WI38 (cell line): ENCODE data around the gene ABCD3.

Source experiments
- H3K4me3 ChIP-seq: 2 replicates; pipeline ENCODE4 v1.5.1; 2011; ENCODE audit warnings: low read depth, mild to moderate bottlenecking, control low read depth, low read length
- TF ChIP-seq, protein P1 (sequence below): IDR thresholded peaks from 2 replicates; pipeline ENCODE4 v1.5.1; 2012; ENCODE audit warnings: low read depth, mild to moderate bottlenecking, control low read depth, low read length

Gene ABCD3

DNA sequence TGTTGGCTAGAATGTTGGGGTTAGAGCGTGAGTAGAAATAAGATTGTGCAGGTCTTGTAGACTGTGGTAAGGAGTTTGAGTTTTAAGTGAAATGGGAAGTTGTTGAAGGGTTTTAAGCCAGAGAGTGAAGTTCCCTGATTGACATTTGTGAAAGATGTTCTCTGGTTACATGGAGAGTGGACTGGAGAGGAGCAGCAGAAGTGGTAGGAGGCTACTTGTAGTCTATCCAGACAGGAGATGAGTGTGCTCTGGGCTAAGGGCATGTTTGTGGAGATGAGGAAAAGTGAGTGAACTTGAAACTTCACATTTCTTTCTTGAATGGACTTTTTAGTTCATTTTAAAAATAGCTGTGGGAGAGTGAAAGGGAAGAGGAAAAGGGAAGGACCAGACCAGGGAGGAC lies 86.4 kb downstream of the ABCD3 start:
- TF ChIP-seq, protein P1, sequence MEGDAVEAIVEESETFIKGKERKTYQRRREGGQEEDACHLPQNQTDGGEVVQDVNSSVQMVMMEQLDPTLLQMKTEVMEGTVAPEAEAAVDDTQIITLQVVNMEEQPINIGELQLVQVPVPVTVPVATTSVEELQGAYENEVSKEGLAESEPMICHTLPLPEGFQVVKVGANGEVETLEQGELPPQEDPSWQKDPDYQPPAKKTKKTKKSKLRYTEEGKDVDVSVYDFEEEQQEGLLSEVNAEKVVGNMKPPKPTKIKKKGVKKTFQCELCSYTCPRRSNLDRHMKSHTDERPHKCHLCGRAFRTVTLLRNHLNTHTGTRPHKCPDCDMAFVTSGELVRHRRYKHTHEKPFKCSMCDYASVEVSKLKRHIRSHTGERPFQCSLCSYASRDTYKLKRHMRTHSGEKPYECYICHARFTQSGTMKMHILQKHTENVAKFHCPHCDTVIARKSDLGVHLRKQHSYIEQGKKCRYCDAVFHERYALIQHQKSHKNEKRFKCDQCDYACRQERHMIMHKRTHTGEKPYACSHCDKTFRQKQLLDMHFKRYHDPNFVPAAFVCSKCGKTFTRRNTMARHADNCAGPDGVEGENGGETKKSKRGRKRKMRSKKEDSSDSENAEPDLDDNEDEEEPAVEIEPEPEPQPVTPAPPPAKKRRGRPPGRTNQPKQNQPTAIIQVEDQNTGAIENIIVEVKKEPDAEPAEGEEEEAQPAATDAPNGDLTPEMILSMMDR: no peak
- H3K4me3 ChIP-seq: no peak overlapping the region

DNA sequence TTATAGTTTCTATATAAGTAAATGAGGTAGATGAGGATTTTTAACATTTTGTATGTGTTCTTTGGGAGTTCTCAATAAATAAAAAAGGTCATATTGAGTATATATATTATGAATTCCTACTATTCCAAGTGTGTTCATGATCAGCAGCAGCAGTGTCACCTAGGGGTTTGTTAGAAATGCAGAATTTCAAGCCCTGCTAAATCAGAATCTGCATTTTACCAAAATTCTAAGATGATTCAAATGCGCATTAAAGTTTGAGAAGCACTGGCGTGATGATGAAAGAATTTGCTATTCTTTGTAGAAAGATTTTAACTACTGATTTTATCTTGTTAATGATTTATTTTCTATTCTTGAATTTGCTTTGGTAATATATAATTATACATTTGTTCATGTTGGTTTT lies 94.6 kb downstream of the ABCD3 start:
- no peak overlapping the region for H3K4me3 ChIP-seq
- TF ChIP-seq, protein P1: no peak

DNA sequence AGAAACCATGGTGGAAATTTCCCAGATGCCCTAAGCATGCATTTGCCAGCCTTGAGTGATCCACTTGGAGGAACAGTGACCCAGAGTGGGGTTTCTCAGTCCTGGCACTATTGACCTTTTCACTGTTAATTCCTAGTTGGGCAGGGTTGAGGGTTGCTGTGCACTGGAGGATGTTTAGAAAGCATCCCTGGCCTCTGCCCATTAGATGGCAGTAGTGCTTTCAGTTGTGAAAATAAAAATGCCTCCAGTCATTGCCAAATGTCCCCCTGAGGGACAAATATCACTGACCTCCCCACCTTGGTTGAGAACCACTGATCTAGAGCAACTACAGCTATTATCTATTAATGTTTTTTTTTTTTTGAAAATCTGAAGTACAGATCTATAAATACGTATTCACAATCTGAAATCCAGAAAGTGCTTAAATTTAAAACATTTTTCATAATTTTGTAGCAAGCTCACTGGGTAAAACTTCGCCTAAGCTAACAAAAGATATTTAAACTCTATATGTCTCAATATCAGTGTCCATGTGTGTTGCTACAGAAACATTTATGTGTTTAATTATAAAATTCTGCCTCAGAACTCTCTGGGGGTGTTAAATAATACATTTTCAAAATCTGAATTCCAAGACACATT lies 96.0 kb downstream of the ABCD3 start:
- TF ChIP-seq, protein P1: peak; percentile 75
- H3K4me3 ChIP-seq: no peak overlapping the region

DNA sequence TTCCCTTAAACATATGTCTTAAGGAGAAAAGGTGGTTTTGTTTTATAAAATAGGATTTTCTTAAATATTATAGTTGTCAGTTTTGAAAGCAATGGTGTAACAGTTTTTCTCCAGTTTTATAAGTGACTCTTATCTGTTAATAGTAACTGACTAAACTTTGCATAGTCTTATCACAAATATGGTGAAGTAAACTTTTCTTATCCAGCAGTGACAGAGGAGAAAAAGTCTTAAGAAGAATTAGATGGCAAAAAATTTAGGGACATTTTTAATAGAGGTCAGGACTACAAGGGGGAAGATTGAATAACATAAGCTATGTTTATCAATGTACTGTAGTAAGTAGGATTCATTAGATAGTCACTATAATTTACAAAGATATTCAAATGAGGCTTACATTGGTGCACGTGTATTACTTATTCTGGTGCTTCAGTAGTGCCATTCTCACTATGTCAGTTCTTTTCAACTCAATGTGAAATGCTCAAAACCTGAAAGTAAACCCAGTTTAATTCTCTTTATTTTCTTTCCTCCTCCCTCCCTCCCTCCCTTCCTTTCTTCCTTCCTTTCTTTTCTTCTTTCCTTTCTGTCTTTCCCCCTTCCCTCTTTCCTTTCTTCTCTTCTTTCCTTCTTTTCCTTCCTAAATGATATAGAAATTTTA lies 97.2 kb downstream of the ABCD3 start:
- H3K4me3 ChIP-seq: no peak overlapping the region

DNA sequence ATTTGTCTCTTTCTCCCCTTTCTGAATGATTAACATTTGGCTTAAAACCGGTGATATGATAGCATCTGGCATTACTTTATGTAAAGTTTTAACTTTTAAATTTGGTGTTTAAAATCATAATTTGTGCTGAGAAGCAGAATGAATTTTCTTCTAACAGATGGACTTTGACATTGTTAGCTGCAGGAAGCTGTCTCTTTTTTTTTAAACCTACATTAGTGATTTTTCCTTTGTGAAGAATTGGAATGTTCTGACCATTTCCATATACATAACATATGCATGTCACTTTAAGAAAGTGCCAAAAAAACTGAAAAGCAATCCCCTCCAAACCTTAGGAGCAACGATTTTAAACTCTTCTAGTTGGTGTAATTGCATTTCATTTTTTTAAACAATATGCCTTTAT lies 101.2 kb downstream of the ABCD3 start:
- no peak overlapping the region for H3K4me3 ChIP-seq
- TF ChIP-seq, protein P1: no peak

More for the DNA sequence above, 97.2 kb downstream of the ABCD3 start:
- TF ChIP-seq, protein P1: no peak

DNA sequence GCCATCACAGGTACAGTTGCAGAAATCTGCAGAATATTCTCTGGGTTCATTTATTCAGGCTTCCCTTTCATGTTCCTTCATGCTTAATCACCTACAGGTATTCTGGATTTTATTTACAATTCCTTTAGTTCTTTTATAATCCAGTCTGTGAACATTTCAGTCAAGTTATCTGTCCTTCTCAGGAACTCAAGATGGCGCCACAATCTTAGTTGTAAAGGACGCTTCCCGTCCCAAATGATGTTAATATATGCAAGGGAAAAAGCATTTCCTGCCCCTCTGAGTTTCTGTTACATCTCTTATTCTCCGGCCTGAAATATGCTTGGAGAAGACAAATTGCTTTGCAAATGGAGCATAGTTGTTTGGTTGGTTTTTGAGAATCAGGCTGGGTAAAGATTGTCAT lies 104.1 kb downstream of the ABCD3 start:
- no peak overlapping the region for H3K4me3 ChIP-seq
- TF ChIP-seq, protein P1: no peak

DNA sequence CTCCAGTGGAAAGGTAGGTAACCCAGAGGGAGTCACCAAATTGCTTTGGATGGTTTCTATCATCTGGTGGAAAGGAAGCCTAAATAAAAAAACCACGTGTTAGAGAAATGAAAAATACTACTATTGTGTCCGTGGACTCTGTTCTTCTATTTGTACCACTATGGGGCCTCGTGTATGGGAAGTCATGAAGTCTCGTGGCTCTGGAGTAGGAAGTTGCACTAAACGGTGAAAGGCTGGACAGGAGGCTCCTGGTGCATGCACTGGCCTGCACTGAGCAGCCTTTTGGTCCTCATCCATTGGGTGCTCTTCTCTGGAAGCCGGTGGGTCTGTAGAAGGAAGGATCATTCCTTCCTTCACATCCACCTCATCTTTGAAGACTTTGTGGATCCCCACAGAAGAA lies 106.3 kb downstream of the ABCD3 start:
- TF ChIP-seq, protein P1: no peak
- H3K4me3 ChIP-seq: no peak overlapping the region
